GM12892 (cell line): ENCODE results near the gene TMTC1.

Experiments used
- POLR2A ChIP-seq: IDR thresholded peaks from 2 replicates; pipeline ENCODE4 v1.6.1; 2011; ENCODE audit warnings: low read depth, low read length, control low read depth
- TAF1 ChIP-seq: IDR thresholded peaks from 2 replicates; pipeline ENCODE4 v1.6.1; 2011; ENCODE audit warnings: low read depth, mild to moderate bottlenecking, control low read depth, low read length, borderline replicate concordance

DNA sequence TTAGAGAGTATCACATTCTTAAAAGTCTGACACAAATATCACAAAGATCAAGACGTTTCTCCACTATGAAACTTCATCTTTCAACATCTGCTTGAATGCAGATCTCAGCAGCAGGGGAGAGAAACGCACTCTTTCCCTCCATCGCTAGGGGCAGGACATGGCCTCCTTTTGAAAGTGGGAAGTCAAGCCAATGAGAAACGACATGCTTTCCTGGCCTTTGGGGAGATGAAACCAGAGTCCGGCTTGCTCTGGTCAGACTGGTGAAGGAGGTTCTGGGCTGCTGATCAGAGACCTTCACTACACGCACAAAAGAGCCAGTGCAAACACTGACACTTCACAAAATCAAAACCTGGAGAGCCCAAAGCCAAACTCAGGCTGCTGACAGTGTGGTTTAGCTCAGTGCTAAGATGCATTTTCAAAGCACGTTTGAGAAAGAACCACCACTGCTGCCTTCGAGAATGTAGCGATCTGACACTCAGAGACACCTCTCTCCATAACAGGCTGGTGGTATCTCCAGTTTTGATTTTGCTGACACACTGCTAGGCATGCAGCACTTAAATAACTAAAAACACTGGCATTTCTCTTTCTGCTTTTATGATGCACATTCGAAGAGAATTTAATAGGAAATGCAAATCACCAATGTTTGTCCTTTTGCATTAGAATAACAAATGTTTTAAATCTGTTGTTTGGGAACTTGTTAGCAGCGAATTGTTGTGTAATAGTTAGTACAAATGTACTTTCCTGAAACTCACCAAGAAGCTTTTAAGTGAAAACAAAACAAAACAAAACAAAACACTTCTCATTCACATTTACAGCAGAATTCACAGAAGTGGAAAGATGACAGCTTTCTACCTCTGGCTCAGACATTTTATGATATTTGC lies 192.4 kb downstream of the TMTC1 start:
- TF ChIP-seq POLR2A (no peak), TAF1 (no peak)
